IgD-negative memory B cell (primary cell): Measurements from ENCODE around the gene MICU1. TPM values are rescaled to one million over a fixed set of nuclear protein-coding genes. Genes with fewer than 3 reads are reported as not detected.
A peak's percentile ranks its signal among the peaks of the same experiment; 100 is the strongest.
"Not testable (repeated sequence)": the region's sequence is repeated elsewhere in the genome, so short reads cannot be mapped to it uniquely, and the experiment has no call there.

Experiments
- H3K27ac Mint-ChIP-seq, 3 donors: one replicate each; pipeline ENCODE4 v1.8.0; 2020 to 2022; ENCODE audit warnings: mild to moderate bottlenecking in 3 of 3, mixed read lengths in 3 of 3, moderate library complexity in 1 of 3
- H3K27me3 Mint-ChIP-seq: one replicate; pipeline ENCODE4 v1.8.0; 2021; ENCODE audit warnings: mixed read lengths
- H3K36me3 Mint-ChIP-seq: one replicate; pipeline ENCODE4 v1.8.0; 2020; ENCODE audit warnings: mild to moderate bottlenecking, mixed read lengths
- H3K4me1 Mint-ChIP-seq, 3 donors: one replicate each; pipeline ENCODE4 v1.8.0; 2020 to 2022; ENCODE audit warnings: mixed read lengths in 3 of 3, mild to moderate bottlenecking in 1 of 3
- H3K4me3 Mint-ChIP-seq, 4 donors: one replicate each; pipeline ENCODE4 v1.8.0; 2020 to 2022; ENCODE audit warnings: mild to moderate bottlenecking in 4 of 4, mixed read lengths in 4 of 4, moderate library complexity in 3 of 4
- H3K9me3 Mint-ChIP-seq, 3 donors: one replicate each; pipeline ENCODE4 v1.8.0; 2020 to 2021; ENCODE audit warnings: mixed read lengths in 3 of 3, mild to moderate bottlenecking in 1 of 3
- polyA plus RNA-seq: library from polyadenylated mRNA; unstranded; fragments of 300-500 nt; fragmentation: Illumina TruSeq; gene quantifications from one replicate; pipeline ENCODE4 v1.2.3, GENCODE V29; 2021

Gene MICU1
- polyA plus RNA-seq, 1 donor from 2014 or later, result 24.4 TPM

DNA sequence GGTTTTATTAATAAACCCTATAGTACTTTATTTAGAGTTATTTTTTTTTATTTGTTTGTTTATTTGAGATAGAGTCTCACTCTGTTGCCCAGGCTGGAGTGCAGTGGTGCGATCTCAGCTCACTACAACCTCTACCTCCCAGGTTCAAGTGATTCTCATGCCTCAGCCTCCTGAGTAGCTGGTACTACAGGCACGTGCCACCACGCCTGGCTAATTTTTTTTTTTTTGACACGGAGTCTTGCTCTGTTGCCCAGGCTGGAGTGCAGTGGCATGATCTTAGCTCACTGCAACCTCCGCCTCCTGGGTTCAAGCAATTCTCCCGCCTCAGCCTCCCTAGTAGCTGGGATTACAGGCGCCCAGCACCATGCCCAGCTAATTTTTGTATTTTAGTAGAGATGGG lies 279.8 kb downstream of the MICU1 start:
- H3K27ac Mint-ChIP-seq, H3K9me3 Mint-ChIP-seq, H3K4me1 Mint-ChIP-seq, H3K27me3 Mint-ChIP-seq, H3K4me3 Mint-ChIP-seq, H3K36me3 Mint-ChIP-seq: not testable (repeated sequence)

GRCh38 chr10:72344932-72345331 lies 280.9 kb downstream of the MICU1 start:
- Mint-ChIP-seq H3K27ac (peak overlapping the region in 1 of 3 donors; percentile 31), H3K4me3 (no peak overlapping the region), H3K36me3 (peaks cover 2% of the 10 kb centered on the region), H3K27me3 (no peaks in the 10 kb centered on the region), H3K9me3 (no peaks in the 10 kb centered on the region), H3K4me1 (peaks cover 5 to 16% (median 10%) of the 10 kb centered on the region in 3 donors)

- Mint-ChIP-seq H3K27ac (peak overlapping the region in 2 of 3 donors; percentile 20 to 70), H3K36me3 (no peaks in the 10 kb centered on the region), H3K4me3 (no peak overlapping the region), H3K9me3 (no peaks in the 10 kb centered on the region), H3K27me3 (no peaks in the 10 kb centered on the region), H3K4me1 (peaks cover 4 to 10% (median 7%) of the 10 kb centered on the region in 3 donors)
Observed at GRCh38 chr10:72342911-72343310, 283.0 kb downstream of the MICU1 start.

GRCh38 chr10:72340510-72341261 lies 285.2 kb downstream of the MICU1 start:
- Mint-ChIP-seq H3K27me3 (no peaks in the 10 kb centered on the region), H3K9me3 (no peaks in the 10 kb centered on the region), H3K27ac (peak overlapping the region in 2 of 3 donors; percentile 59 to 74), H3K4me3 (peak overlapping the region in 1 of 4 donors; percentile 48), H3K4me1 (peaks cover 15 to 20% (median 17%) of the 10 kb centered on the region in 3 donors), H3K36me3 (no peaks in the 10 kb centered on the region)

DNA sequence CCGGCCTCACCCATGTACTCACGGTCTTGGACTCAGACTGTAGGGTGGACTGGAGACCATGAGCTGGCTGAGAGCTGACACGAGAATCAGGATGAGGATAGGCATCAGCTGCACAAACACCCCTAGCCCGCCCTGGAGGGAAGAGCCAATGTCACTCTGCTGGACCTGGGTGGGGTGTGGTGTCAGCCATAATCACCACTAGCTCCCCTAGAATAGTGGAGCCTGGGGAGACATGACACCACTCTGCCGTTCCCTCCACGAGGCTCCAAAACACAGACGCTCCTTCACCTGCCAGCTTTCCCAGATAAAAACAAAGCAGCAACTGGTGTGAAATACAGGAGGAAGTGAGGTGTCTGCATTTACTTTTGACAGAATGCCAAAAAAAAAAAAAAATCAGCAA lies 287.7 kb downstream of the MICU1 start:
- H3K27ac Mint-ChIP-seq, result peak overlapping the region in 2 of 3 donors; percentile 93 to 95
- H3K9me3 Mint-ChIP-seq, result no peaks in the 10 kb centered on the region
- H3K27me3 Mint-ChIP-seq, result no peaks in the 10 kb centered on the region
- H3K4me3 Mint-ChIP-seq, result no peak overlapping the region
- no peaks in the 10 kb centered on the region for H3K36me3 Mint-ChIP-seq
- H3K4me1 Mint-ChIP-seq, result peaks cover 31 to 39% (median 35%) of the 10 kb centered on the region in 3 donors

- H3K9me3 Mint-ChIP-seq, result no peaks in the 10 kb centered on the region
- no peaks in the 10 kb centered on the region for H3K27me3 Mint-ChIP-seq
- H3K4me3 Mint-ChIP-seq, result no peak overlapping the region
- H3K36me3 Mint-ChIP-seq, result no peaks in the 10 kb centered on the region
- peak overlapping the region in 2 of 3 donors; percentile 93 to 95 for H3K27ac Mint-ChIP-seq
- H3K4me1 Mint-ChIP-seq, result peaks cover 36 to 43% (median 40%) of the 10 kb centered on the region in 3 donors
Observed at GRCh38 chr10:72337722-72338121, 288.2 kb downstream of the MICU1 start.

GRCh38 chr10:72337039-72337629 lies 288.7 kb downstream of the MICU1 start:
- H3K4me3 Mint-ChIP-seq, result peak overlapping the region in 2 of 4 donors; percentile 50 to 52

DNA sequence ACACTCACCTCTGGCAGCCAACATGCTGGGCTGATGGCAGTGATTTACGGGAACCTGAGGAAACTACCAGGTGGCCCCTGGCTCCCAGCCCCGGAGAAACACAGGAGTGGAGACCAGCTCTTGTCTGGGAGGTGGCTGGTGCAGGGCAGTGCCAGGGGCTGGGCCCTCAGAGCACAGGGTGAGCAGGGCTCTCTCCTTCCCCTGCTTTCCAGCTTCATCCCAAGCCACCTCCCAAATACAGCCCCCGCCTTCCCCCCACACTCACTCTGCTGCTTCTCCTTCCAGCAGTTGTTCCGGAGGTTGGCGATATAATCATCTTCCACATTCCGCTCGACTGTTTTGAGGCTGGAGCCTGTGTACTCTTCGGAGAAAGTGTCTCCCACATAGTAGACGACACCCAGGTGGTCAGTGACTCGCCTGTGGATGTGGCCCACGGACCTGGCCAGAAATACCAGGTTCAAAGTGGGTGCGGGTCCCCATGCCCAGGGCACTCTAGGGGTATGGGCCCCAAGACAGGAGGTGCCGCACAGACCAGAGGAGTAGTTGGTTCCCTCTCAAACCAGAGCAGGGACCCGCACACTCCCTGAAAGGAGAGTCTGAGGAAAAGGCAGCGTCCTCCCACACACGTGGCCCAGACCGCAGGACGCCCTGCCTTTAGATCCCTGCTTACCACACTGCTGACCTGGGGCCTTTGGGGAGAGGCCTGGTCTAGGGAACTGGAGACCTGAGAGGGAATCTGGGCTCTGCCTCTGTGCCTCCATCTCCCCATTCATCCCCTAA lies 289.4 kb downstream of the MICU1 start:
- Mint-ChIP-seq H3K4me1 (peaks cover 41 to 48% (median 47%) of the 10 kb centered on the region in 3 donors), H3K4me3 (peak overlapping the region in 2 of 4 donors; percentile 38 to 77), H3K27me3 (no peaks in the 10 kb centered on the region), H3K9me3 (no peaks in the 10 kb centered on the region), H3K36me3 (no peaks in the 10 kb centered on the region), H3K27ac (peak overlapping the region; percentile 63 to 97 (median 95))

More at GRCh38 chr10:72337039-72337629, 288.7 kb downstream of the MICU1 start:
- Mint-ChIP-seq H3K36me3 (no peaks in the 10 kb centered on the region), H3K9me3 (no peaks in the 10 kb centered on the region), H3K27ac (peak overlapping the region; percentile 59 to 95 (median 93)), H3K27me3 (no peaks in the 10 kb centered on the region), H3K4me1 (peaks cover 37 to 44% (median 41%) of the 10 kb centered on the region in 3 donors)

- H3K4me3 Mint-ChIP-seq, result peak overlapping the region in 3 of 4 donors; percentile 78 to 89 (median 84)
- H3K27ac Mint-ChIP-seq, result peak overlapping the region; percentile 95 to 97 (median 95)
- no peaks in the 10 kb centered on the region for H3K36me3 Mint-ChIP-seq
- no peaks in the 10 kb centered on the region for H3K9me3 Mint-ChIP-seq
- H3K4me1 Mint-ChIP-seq, result peaks cover 45 to 49% (median 46%) of the 10 kb centered on the region in 3 donors
- H3K27me3 Mint-ChIP-seq, result no peaks in the 10 kb centered on the region
Observed at GRCh38 chr10:72335394-72336258, 290.3 kb downstream of the MICU1 start.

DNA sequence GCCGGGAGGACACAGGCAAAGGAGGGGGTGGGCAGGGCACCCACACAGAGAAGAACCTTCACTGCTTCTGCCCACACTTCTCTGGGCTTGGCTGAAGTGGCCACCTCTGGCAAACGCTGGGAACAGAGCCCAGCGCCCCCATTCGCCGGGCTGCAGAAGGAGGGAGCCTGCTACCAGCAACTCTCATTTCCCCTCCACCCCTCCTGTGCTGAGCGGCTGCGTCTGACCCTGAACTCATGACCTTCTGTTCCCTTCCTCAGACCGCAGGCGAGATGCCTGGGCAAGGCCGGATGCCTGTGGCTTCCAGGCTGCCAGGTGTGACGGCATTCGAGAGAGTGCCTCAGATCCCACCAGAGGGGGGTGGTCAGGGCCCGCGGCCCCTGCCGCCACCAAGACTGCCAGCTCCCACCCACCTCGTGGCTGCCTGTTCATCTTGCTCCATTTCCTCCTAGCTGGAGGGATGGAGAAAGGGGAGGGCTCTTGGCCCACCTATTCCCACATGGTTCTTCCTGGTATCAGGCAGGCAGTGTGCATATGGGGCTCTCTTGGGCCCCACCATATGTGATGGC lies 291.0 kb downstream of the MICU1 start:
- Mint-ChIP-seq H3K27ac (peak overlapping the region; percentile 95 to 97 (median 95)), H3K4me1 (peaks cover 44 to 55% (median 49%) of the 10 kb centered on the region in 3 donors), H3K9me3 (no peaks in the 10 kb centered on the region), H3K27me3 (no peaks in the 10 kb centered on the region), H3K4me3 (peak overlapping the region; percentile 72 to 89 (median 81)), H3K36me3 (no peaks in the 10 kb centered on the region)

DNA sequence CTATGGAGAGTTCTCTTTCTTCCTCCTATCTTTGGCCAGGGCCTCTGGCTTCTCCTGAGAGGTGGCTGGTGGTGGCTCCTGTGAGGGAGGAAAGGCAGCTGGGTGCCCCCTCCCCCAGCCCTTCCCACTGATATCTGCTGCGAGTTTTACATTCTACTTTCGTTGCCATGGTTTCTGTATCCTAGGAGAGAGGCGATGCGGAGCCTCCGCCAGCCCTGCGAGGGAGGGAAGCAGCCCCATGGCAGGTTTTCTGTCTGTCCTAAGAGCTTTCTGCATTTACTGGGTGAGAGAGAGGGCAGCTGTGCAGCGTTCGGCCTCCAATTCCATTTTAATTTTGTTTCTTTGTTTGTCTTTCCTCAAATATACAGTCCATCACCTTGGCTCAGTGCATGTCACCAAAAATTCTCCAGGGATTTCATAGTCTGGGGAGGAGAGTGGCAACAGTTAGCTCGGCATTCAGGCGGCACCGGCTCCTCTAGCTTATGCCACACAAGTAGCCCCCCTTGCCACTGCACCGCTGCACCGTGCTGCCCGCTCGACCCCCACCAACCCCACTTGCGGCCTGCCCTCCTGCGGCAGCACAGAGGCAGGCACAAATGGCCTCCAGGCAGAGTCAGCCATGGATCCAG lies 291.6 kb downstream of the MICU1 start:
- H3K4me1 Mint-ChIP-seq, result peaks cover 48 to 59% (median 52%) of the 10 kb centered on the region in 3 donors
- no peaks in the 10 kb centered on the region for H3K36me3 Mint-ChIP-seq
- peak overlapping the region; percentile 72 to 89 (median 81) for H3K4me3 Mint-ChIP-seq
- no peaks in the 10 kb centered on the region for H3K9me3 Mint-ChIP-seq
- no peaks in the 10 kb centered on the region for H3K27me3 Mint-ChIP-seq
- peak overlapping the region; percentile 95 to 97 (median 95) for H3K27ac Mint-ChIP-seq

GRCh38 chr10:72333112-72334015 lies 292.5 kb downstream of the MICU1 start:
- Mint-ChIP-seq H3K9me3 (no peaks in the 10 kb centered on the region), H3K4me3 (peak overlapping the region in 3 of 4 donors; percentile 49 to 82 (median 51))

More at GRCh38 chr10:72333112-72334015, 292.5 kb downstream of the MICU1 start:
- Mint-ChIP-seq H3K36me3 (no peaks in the 10 kb centered on the region), H3K27me3 (no peaks in the 10 kb centered on the region), H3K4me1 (peaks cover 48 to 63% (median 52%) of the 10 kb centered on the region in 3 donors), H3K27ac (peak overlapping the region; percentile 78 to 97 (median 95))
